OCI-LY7 (cell line): ENCODE results near the gene SERHL2. TPM values are rescaled to one million over a fixed set of nuclear protein-coding genes. Genes with fewer than 3 reads are reported as not detected.
"Not testable (repeated sequence)": the region's sequence is repeated elsewhere in the genome, so short reads cannot be mapped to it uniquely, and the experiment has no call there.

Source experiments
- BruUV-seq: library from RNA; stranded (reverse); fragments of 400-500 nt; replicated peaks from 2 replicates; lab custom pipeline; 2021; lab: Mats Ljungman, UMichigan
- CTCF ChIA-PET: fragments of 300-600 bp; sonication (Branson Sonifier 250); formaldehyde crosslinking; loops from one replicate; lab custom pipeline; 2022; ENCODE audit warnings: antibody characterized with exemption; ENCODE audit not compliant: unreplicated experiment; lab: Charles Lee
- POLR2A ChIA-PET: fragments of 300-600 bp; sonication (Branson Sonifier 250); formaldehyde crosslinking; loops from one replicate; lab custom pipeline; 2022; ENCODE audit warnings: antibody characterized with exemption; lab: Charles Lee
- DNase-seq: peaks from one replicate; pipeline ENCODE4 v3.0.0-alpha.2; 2015; ENCODE audit warnings: low spot score
- H2AFZ ChIP-seq: fragments of 200-600 bp; sonication (generic), shearing (Covaris generic); 2 replicates; pipeline ENCODE4 v1.6.1; 2014; ENCODE audit warnings: mild to moderate bottlenecking, antibody characterized with exemption, low read length, moderate library complexity
- H3K27ac ChIP-seq: fragments of 200-600 bp; sonication (generic); 2 replicates; pipeline ENCODE4 v1.5.1; 2014; ENCODE audit warnings: mixed run types, low read depth, mild to moderate bottlenecking, moderate library complexity, low read length, inconsistent platforms; ENCODE audit not compliant: poor library complexity, severe bottlenecking
- H3K36me3 ChIP-seq: fragments of 200-600 bp; sonication (generic); 2 replicates; pipeline ENCODE4 v1.6.1; 2014; ENCODE audit warnings: mild to moderate bottlenecking, antibody characterized with exemption, low read length, moderate library complexity, mixed read lengths; ENCODE audit not compliant: insufficient read depth
- H3K4me1 ChIP-seq: fragments of 200-600 bp; sonication (generic); 2 replicates; pipeline ENCODE4 v1.5.1; 2014; ENCODE audit warnings: mild to moderate bottlenecking, low read length; ENCODE audit not compliant: insufficient read depth, poor library complexity, severe bottlenecking
- H3K4me2 ChIP-seq: fragments of 200-600 bp; sonication (generic); 2 replicates; pipeline ENCODE4 v1.6.1; 2014; ENCODE audit warnings: mild to moderate bottlenecking, low read length
- H3K4me3 ChIP-seq: fragments of 200-600 bp; sonication (generic); 2 replicates; pipeline ENCODE4 v1.5.1; 2014; ENCODE audit warnings: mild to moderate bottlenecking, low read depth, low read length; ENCODE audit not compliant: poor library complexity, severe bottlenecking
- H3K79me2 ChIP-seq: fragments of 200-600 bp; sonication (generic); 2 replicates; pipeline ENCODE4 v1.6.1; 2016; ENCODE audit warnings: low read depth, mild to moderate bottlenecking, low read length, moderate library complexity, mixed read lengths; ENCODE audit not compliant: insufficient read depth
- H3K9me2 ChIP-seq: fragments of 200-600 bp; sonication (generic); 2 replicates; pipeline ENCODE4 v1.6.1; 2016; ENCODE audit warnings: mild to moderate bottlenecking, low read length, mixed read lengths; ENCODE audit not compliant: insufficient read depth
- H3K9me3 ChIP-seq: fragments of 200-600 bp; sonication (generic); 2 replicates; pipeline ENCODE4 v1.6.1; 2014; ENCODE audit warnings: mild to moderate bottlenecking, mixed run types, low read length, mixed read lengths
- H4K20me1 ChIP-seq: fragments of 200-600 bp; sonication (generic); 2 replicates; pipeline ENCODE4 v1.6.1; 2014; ENCODE audit warnings: mild to moderate bottlenecking, antibody characterized with exemption, low read length, moderate library complexity, mixed read lengths; ENCODE audit not compliant: insufficient read depth
- CTCF ChIP-seq: fragments of 200-600 bp; sonication (generic); conservative IDR thresholded peaks from 2 replicates; pipeline ENCODE4 v1.5.1; 2014; ENCODE audit warnings: mild to moderate bottlenecking, antibody characterized with exemption, low read length, moderate library complexity, mixed read lengths
- EZH2phosphoT487 ChIP-seq: fragments of 200-600 bp; sonication (generic); IDR thresholded peaks from 2 replicates; pipeline ENCODE4 v1.6.1; 2018; ENCODE audit warnings: low read depth, borderline replicate concordance, mild to moderate bottlenecking, mixed run types, antibody characterized with exemption, low read length, moderate library complexity, mixed read lengths
- intact Hi-C: fragments of 100-400 bp; cut with micrococcal nuclease; formaldehyde crosslinking; loops from one replicate; pipeline ENCODE4 v1.10.0; 2022; ENCODE audit not compliant: unreplicated experiment
- total RNA-seq, 2 experiments: library from RNA; depleted of rRNA in 1 of 2; stranded (reverse); fragments of >200 nt in 1 of 2; shearing (Covaris generic) in 1 of 2; gene quantifications; 2 replicates each; pipeline ENCODE4 v1.2.3, GENCODE V29; 2014 to 2022

The SERHL2 gene
- total RNA-seq, 2 experiments from 2014 or later = 36.4 to 98.0 TPM

- POLR2A ChIA-PET = interaction anchor here (0.8 to 1.1 kb wide), 2 partner anchors 10 to 13 kb away, joined by 3 to 5 read pairs; no protein-coding TSS in a partner anchor
- H3K27ac ChIP-seq = peak overlapping the region; percentile 99
- H3K36me3 ChIP-seq = no peaks in the 10 kb centered on the region
- H3K4me3 ChIP-seq = no peak overlapping the region
- H2AFZ ChIP-seq = peak overlapping the region; percentile 12; the same call in 1 of the 2 replicates
- no peaks in the 10 kb centered on the region for H3K9me2 ChIP-seq
- no peak for TF ChIP-seq EZH2phosphoT487
- TF ChIP-seq CTCF = peak; percentile 52
- H3K79me2 ChIP-seq = no peaks in the 10 kb centered on the region; the same call in 1 of the 2 replicates
- H3K9me3 ChIP-seq = no peaks in the 10 kb centered on the region
- H4K20me1 ChIP-seq = no peaks in the 10 kb centered on the region
- no TSS peak for BruUV-seq
- intact Hi-C loops = loop anchor here (2.0 to 5.0 kb wide), 3 partner anchors 17 to 107 kb away; partner anchors contain the start of gene RRP7A
- CTCF ChIA-PET = no interaction called here
- peaks cover 76% of the 10 kb centered on the region for H3K4me1 ChIP-seq
- peak overlapping the region; percentile 76 for H3K4me2 ChIP-seq
- DNase-seq = peak; percentile 61
Measured at GRCh38 chr22:42549331-42550060, 4.3 kb upstream of the SERHL2 start.

GRCh38 chr22:42552294-42552647 is 1.5 kb upstream of the SERHL2 start:
- H3K4me2 ChIP-seq = peak overlapping the region; percentile 76
- H3K9me2 ChIP-seq, H2AFZ ChIP-seq, BruUV-seq, H3K36me3 ChIP-seq, H3K9me3 ChIP-seq, DNase-seq, H3K79me2 ChIP-seq, CTCF ChIA-PET, H4K20me1 ChIP-seq: not testable (repeated sequence)
- POLR2A ChIA-PET = interaction anchor here (0.9 kb wide), 2 partner anchors 18 to 62 kb away, joined by 3 read pairs; partner anchors contain the start of gene POLDIP3
- peak overlapping the region; percentile 99 for H3K27ac ChIP-seq
- H3K4me1 ChIP-seq = peaks cover 58% of the 10 kb centered on the region
- intact Hi-C loops = loop anchor here (2.0 to 5.0 kb wide), 3 partner anchors 35 to 110 kb away; partner anchors contain the start of gene RRP7A
- peak overlapping the region; percentile 70 for H3K4me3 ChIP-seq

- H3K4me3 ChIP-seq = no peak overlapping the region
- no peak overlapping the region for H3K27ac ChIP-seq
- H3K4me1 ChIP-seq = peaks cover 29% of the 10 kb centered on the region
- H3K4me2 ChIP-seq = no peak overlapping the region
- H4K20me1 ChIP-seq = no peaks in the 10 kb centered on the region
- peaks cover 41% of the 10 kb centered on the region for H3K36me3 ChIP-seq
- TF ChIP-seq EZH2phosphoT487 (no peak), CTCF (no peak)
- DNase-seq = no peak
- POLR2A ChIA-PET = interaction anchor here (1.1 kb wide), 1 partner anchor 10 kb away, joined by 3 read pairs; no protein-coding TSS in a partner anchor
- H2AFZ ChIP-seq = no peak overlapping the region
- no peaks in the 10 kb centered on the region for H3K9me2 ChIP-seq
- no TSS peak for BruUV-seq
- intact Hi-C loops = no loop called here
- CTCF ChIA-PET = no interaction called here
- H3K9me3 ChIP-seq = no peaks in the 10 kb centered on the region
- H3K79me2 ChIP-seq = no peaks in the 10 kb centered on the region
Measured at GRCh38 chr22:42560381-42560780, 6.6 kb downstream of the SERHL2 start.
